Osteocyte (in vitro differentiated cells): ENCODE measurements around the gene EMID1. TPM values are rescaled to one million over a fixed set of nuclear protein-coding genes. Genes with fewer than 3 reads are reported as not detected.

Source experiments
- DNase-seq: peaks from one replicate; pipeline ENCODE4 v3.0.0; 2021; ENCODE audit warnings: mixed read lengths; ENCODE audit not compliant: unreplicated experiment; ENCODE audit errors: extremely low spot score
- H3K27ac Mint-ChIP-seq: one replicate; pipeline ENCODE4 v1.8.0; 2021; ENCODE audit warnings: mild to moderate bottlenecking, mixed read lengths; ENCODE audit not compliant: unreplicated experiment
- H3K27me3 Mint-ChIP-seq: one replicate; pipeline ENCODE4 v1.8.0; 2021; ENCODE audit warnings: mixed read lengths; ENCODE audit not compliant: unreplicated experiment
- H3K36me3 Mint-ChIP-seq: one replicate; pipeline ENCODE4 v1.8.0; 2021; ENCODE audit warnings: mixed read lengths; ENCODE audit not compliant: unreplicated experiment
- H3K4me1 Mint-ChIP-seq: one replicate; pipeline ENCODE4 v1.8.0; 2021; ENCODE audit warnings: mixed read lengths; ENCODE audit not compliant: unreplicated experiment
- H3K4me3 Mint-ChIP-seq: one replicate; pipeline ENCODE4 v1.8.0; 2021; ENCODE audit warnings: mild to moderate bottlenecking, moderate library complexity, mixed read lengths; ENCODE audit not compliant: unreplicated experiment
- H3K9me3 Mint-ChIP-seq: one replicate; pipeline ENCODE4 v1.8.0; 2021; ENCODE audit warnings: mixed read lengths; ENCODE audit not compliant: unreplicated experiment
- total RNA-seq: library from RNA; stranded (reverse); gene quantifications from 2 replicates; pipeline ENCODE4 v1.2.1, GENCODE V29; 2021
- TF ChIP-seq, protein P1 (sequence below): fragments of 200-600 bp; sonication (generic); IDR thresholded peaks from 2 replicates; pipeline ENCODE4 v1.5.0; 2021; ENCODE audit warnings: antibody characterized with exemption, mild to moderate bottlenecking, moderate library complexity

The EMID1 gene
- total RNA-seq, 1 donor from 2014 or later, result 0.51 TPM

DNA sequence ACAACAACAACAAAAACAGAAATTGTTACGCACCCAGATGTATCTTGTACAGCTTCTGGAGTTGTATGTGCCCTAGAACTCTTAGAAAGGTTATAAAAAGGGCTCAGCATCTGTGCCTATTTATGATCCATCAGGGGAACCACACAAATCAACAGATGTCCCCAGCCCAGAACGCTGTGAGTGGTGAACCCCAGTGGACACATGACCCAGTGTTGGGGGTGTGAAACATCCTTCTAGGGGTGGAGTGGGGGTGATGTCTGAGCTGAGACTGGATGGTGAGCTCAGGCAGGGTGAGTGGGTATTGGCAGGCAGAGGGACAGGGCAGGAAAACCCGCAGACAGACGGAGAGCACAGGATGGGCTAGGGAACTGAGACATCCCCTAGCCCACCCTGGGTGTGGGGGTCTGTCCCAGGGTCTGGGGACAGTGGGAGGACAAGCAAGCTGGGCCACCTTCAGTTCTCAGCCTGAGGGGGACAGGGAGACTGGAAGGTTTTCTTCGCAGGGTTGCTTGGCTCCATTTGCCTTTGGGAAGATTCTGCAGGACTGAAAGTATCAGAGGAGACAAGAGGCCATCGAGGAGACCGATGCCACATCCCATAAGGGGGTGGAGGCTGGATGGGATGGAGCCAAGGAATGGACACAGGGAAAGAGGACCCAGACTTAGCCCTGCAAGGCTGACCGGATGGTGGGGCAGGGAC lies 5.8 kb upstream of the EMID1 start:
- H3K4me3 Mint-ChIP-seq, result no peak overlapping the region

GRCh38 chr22:29200901-29201300 lies 4.8 kb upstream of the EMID1 start:
- Mint-ChIP-seq H3K27ac (no peak overlapping the region), H3K36me3 (no peaks in the 10 kb centered on the region), H3K4me1 (peaks cover 13% of the 10 kb centered on the region), H3K4me3 (no peak overlapping the region), H3K27me3 (peaks cover 14% of the 10 kb centered on the region), H3K9me3 (no peaks in the 10 kb centered on the region)
- DNase-seq, result no peak
- TF ChIP-seq, protein P1, sequence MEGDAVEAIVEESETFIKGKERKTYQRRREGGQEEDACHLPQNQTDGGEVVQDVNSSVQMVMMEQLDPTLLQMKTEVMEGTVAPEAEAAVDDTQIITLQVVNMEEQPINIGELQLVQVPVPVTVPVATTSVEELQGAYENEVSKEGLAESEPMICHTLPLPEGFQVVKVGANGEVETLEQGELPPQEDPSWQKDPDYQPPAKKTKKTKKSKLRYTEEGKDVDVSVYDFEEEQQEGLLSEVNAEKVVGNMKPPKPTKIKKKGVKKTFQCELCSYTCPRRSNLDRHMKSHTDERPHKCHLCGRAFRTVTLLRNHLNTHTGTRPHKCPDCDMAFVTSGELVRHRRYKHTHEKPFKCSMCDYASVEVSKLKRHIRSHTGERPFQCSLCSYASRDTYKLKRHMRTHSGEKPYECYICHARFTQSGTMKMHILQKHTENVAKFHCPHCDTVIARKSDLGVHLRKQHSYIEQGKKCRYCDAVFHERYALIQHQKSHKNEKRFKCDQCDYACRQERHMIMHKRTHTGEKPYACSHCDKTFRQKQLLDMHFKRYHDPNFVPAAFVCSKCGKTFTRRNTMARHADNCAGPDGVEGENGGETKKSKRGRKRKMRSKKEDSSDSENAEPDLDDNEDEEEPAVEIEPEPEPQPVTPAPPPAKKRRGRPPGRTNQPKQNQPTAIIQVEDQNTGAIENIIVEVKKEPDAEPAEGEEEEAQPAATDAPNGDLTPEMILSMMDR, result no peak

More for the DNA sequence above, 5.8 kb upstream of the EMID1 start:
- no peak for DNase-seq
- peaks cover 13% of the 10 kb centered on the region for H3K4me1 Mint-ChIP-seq
- TF ChIP-seq, protein P1, result no peak
- H3K36me3 Mint-ChIP-seq, result no peaks in the 10 kb centered on the region
- H3K27ac Mint-ChIP-seq, result no peak overlapping the region
- H3K27me3 Mint-ChIP-seq, result peaks cover 14% of the 10 kb centered on the region
- no peaks in the 10 kb centered on the region for H3K9me3 Mint-ChIP-seq

DNA sequence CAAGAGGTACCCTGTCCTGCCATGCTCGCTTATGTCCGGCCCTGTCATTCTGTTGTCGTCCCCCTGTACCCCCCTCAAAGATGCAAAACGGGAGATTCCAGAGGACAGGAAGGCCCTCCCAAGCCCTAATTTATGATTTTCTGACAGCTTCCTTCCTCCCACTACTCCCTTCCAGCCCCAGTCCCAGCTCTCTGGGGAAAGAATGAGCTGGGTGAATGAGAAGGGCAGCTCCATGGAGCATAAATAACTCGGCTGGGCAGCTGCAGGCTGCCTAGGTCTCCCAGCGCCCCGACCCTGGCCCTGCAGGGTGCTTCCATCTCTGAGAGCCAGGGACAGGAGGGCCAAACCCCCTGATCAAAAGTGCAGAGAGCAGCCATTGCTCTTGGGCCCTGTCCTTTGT lies 3.9 kb upstream of the EMID1 start:
- no peaks in the 10 kb centered on the region for H3K9me3 Mint-ChIP-seq
- H3K36me3 Mint-ChIP-seq, result no peaks in the 10 kb centered on the region
- no peak overlapping the region for H3K27ac Mint-ChIP-seq
- DNase-seq, result no peak
- H3K4me1 Mint-ChIP-seq, result peaks cover 16% of the 10 kb centered on the region
- peaks cover 18% of the 10 kb centered on the region for H3K27me3 Mint-ChIP-seq
- TF ChIP-seq, protein P1, result no peak
- no peak overlapping the region for H3K4me3 Mint-ChIP-seq

- H3K27ac Mint-ChIP-seq, result no peak overlapping the region
Observed at GRCh38 chr22:29202212-29203192, 3.2 kb upstream of the EMID1 start.

More at GRCh38 chr22:29202212-29203192, 3.2 kb upstream of the EMID1 start:
- Mint-ChIP-seq H3K4me1 (peaks cover 16% of the 10 kb centered on the region), H3K4me3 (no peak overlapping the region), H3K9me3 (no peaks in the 10 kb centered on the region), H3K27me3 (peaks cover 14% of the 10 kb centered on the region), H3K36me3 (no peaks in the 10 kb centered on the region)
- DNase-seq, result no peak
- TF ChIP-seq, protein P1, result peak; percentile 46
